Stimulated activated CD8-positive, alpha-beta memory T cell treated with anti-CD3 and anti-CD28 coated beads, Interleukin-15, amount 100 ng/mL, for 24 hours (primary cell): ENCODE measurements around the gene DHODH.
"Not testable (repeated sequence)": the region's sequence is repeated elsewhere in the genome, so short reads cannot be mapped to it uniquely, and the experiment has no call there.

ENCODE experiments used
- DNase-seq: peaks from one replicate; pipeline ENCODE4 v3.0.0-alpha.2; 2020; ENCODE audit warnings: low read depth

DHODH gene

DNA sequence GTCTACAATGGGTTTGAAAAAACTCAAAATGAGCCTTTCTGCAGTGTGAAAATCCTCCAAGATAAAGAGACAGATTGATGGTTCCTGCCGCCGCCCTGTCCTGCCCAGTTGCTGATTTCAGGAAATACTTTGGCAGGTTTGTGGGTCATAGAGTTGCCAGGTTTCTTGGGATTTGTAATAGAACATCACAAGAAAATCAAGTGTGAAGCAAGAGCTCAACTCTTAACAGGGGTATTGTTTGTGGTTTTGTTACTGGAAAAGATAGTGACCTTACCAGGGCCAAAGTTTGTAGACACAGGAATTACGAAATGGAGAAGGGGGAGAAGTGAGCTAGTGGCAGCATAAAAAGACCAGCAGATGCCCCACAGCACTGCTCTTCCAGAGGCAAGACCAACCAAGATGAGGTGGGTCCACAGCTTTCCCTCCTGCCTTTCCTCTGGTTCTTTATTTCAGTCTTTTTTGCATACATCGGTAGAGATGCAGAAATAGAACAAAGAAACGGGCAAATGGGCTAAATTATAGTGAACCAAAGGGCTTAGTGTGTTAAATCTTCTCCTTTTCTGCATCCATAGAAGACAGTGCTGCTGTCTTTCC lies 45.8 kb downstream of the DHODH start, which contains the start of gene HP:
TSS of gene HP (plus strand) at position 252 of the 594 bp plus-strand sequence. CDS start at position 400, 148 bp downstream.
- not testable (repeated sequence) for DNase-seq

GRCh38 chr16:72055911-72056310 lies 47.4 kb downstream of the DHODH start:
- no peak for DNase-seq

- not testable (repeated sequence) for DNase-seq
Measured at GRCh38 chr16:72057313-72057712, 48.8 kb downstream of the DHODH start.

DNA sequence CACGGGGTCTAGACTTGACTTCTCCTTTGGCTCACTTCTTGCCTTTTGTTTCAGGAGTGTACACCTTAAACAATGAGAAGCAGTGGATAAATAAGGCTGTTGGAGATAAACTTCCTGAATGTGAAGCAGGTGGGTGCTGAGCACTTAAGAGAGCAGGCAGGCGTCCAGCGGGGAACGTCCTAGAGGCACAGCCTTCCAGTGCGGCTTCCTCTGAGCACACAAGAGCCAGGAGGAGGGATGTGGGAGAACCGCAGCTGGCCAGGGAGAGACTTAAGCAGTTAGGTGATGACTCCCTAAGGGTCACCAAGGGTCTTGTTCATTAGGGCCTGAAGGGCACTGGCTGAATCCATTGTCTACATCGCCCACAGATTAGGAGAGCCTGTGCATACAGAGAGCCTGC lies 50.5 kb downstream of the DHODH start:
- not testable (repeated sequence) for DNase-seq

GRCh38 chr16:72060405-72060804 lies 51.9 kb downstream of the DHODH start:
- no peak for DNase-seq

DNA sequence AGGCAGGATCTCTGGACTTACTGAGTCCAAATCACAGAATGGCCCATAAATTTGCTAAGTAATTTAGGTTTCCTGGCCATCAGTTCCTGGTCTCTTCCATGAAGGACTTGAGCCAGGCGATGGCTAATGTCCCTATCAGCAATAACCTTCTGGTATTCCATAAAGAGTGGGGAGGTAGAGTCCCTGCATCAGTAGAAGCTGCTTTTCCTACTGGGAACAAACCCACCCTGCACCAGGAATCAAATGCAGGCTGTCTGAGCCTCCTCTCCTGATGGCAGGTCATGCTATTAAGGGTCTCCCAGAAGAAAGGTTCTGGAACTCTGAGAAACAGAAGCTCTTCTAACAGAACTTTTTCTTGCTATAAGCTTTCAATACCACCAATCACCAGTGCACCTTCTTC lies 53.0 kb downstream of the DHODH start:
- DNase-seq: no peak

DNA sequence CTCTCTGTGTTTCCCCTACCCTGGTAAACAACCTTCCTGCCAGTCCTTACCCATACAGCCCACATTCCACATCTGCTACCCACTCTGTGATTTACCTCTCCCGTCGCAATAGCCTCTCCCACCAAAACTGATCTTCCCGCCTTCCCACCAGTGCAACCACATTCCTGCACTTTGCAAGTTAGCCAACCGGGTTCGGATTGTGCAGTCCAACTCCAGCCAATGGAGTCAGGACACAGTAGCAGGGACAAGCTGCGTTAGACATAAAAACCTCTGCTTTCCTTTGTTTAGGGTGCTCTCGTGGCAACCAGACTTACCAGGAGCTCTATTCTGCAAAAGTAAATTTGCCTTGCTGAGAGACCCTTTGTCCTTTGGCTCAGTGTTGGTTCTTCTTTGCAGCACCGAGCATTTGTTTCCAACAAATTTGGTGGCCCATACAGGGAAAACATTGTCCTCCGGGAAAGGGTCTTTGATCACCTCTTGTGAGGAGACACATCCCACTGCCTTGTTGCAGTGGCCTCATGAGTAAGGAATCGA lies 55.9 kb downstream of the DHODH start:
- no peak for DNase-seq

GRCh38 chr16:72066747-72067146 lies 58.2 kb downstream of the DHODH start:
- DNase-seq: no peak

DNA sequence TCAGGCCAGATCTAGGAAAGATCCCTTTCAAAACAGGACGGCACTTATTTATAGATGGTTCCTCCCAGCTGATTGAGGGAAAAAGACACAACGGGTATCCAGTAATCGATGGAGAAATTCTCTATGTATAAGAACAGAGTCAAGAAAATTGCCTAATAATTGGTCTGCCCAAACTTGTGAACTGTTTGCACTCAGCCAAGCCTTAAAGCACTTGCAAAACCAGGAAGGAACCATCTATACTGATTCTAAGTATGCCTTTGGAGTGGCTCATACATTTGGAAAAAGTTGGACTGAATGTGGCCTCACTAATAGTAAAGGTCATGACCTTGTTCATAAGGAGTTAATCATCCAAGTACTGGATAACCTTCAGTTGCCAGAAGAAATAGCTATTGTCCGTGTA lies 60.4 kb downstream of the DHODH start:
- DNase-seq: no peak

- DNase-seq: no peak
Measured at GRCh38 chr16:72072514-72073342, 64.2 kb downstream of the DHODH start.

GRCh38 chr16:72073560-72074230 lies 65.2 kb downstream of the DHODH start:
- DNase-seq: no peak

DNA sequence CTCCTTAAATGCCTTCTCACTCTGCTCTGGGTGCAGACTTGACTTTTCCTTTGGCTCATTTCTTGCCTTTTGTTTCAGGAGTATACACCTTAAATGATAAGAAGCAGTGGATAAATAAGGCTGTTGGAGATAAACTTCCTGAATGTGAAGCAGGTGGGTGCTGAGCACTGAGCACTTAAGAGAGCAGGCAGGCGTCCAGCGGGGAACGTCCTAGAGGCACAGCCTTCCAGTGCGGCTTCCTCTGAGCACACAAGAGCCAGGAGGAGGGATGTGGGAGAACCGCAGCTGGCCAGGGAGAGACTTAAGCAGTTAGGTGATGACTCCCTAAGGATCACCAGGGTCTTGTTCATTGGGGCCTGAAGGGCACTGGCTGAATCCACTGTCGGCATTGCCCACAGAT lies 66.5 kb downstream of the DHODH start:
- not testable (repeated sequence) for DNase-seq
